AML-193 (cell line): ENCODE results near the gene NHEJ1.

Experiments
- DNase-seq, 2 experiments: peaks; one replicate each; lab custom pipeline; 2025; lab: John Stamatoyannopoulos, UW

Gene NHEJ1

DNA sequence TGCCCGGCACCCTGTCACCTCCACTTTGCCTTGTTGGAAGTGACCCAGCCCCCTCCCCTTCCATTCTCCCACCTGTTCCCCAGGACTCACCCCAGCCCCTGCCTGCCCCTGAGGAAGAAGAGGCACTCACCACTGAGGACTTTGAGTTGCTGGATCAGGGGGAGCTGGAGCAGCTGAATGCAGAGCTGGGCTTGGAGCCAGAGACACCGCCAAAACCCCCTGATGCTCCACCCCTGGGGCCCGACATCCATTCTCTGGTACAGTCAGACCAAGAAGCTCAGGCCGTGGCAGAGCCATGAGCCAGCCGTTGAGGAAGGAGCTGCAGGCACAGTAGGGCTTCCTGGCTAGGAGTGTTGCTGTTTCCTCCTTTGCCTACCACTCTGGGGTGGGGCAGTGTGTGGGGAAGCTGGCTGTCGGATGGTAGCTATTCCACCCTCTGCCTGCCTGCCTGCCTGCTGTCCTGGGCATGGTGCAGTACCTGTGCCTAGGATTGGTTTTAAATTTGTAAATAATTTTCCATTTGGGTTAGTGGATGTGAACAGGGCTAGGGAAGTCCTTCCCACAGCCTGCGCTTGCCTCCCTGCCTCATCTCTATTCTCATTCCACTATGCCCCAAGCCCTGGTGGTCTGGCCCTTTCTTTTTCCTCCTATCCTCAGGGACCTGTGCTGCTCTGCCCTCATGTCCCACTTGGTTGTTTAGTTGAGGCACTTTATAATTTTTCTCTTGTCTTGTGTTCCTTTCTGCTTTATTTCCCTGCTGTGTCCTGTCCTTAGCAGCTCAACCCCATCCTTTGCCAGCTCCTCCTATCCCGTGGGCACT lies 21.9 kb upstream of the NHEJ1 start:
- no peak for DNase-seq

- no peak for DNase-seq
Observed at GRCh38 chr2:219181531-219181930, 20.9 kb upstream of the NHEJ1 start.

- DNase-seq = no peak
Observed at GRCh38 chr2:219180961-219181360, 20.3 kb upstream of the NHEJ1 start.

DNA sequence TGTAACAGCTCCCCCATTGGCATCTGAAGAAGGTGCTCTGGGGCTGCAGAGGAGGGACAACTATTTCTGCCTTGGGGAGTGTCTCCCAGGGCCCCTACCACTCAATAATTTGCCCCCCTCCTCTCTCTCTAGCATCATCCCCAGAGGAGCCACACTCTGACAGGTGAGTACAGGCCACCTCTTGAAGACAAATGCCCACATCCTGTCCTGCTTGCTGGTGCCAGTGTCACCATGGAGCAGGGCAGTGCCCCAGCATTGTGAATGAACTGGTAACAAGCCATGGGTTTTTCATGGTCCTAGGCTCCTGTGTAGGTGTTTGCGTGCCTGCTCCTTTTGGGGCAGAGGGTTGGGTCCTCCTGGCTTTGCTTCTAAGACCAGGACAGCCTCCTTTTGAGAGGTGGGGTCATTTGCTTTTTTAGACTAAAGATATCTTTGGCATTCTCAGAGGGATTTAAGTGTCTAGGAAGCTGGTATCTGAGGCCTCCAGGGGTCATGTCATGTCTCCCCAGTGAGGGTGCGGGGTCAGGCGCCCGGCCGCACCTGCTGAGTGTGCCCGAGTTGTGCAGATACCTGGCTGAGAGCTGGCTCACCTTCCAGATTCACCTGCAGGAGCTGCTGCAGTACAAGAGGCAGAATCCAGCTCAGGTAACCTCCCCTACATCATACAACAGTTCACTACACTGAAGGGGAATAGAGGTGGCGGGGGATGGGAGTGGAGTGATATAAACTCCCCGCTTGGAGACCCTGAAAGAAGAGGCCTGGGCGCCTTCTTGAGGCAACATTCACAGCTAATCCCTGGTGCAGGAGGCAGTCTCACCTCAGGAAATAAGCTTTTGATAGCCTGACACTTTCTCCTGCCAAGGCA lies 19.2 kb upstream of the NHEJ1 start:
- no peak for DNase-seq

DNA sequence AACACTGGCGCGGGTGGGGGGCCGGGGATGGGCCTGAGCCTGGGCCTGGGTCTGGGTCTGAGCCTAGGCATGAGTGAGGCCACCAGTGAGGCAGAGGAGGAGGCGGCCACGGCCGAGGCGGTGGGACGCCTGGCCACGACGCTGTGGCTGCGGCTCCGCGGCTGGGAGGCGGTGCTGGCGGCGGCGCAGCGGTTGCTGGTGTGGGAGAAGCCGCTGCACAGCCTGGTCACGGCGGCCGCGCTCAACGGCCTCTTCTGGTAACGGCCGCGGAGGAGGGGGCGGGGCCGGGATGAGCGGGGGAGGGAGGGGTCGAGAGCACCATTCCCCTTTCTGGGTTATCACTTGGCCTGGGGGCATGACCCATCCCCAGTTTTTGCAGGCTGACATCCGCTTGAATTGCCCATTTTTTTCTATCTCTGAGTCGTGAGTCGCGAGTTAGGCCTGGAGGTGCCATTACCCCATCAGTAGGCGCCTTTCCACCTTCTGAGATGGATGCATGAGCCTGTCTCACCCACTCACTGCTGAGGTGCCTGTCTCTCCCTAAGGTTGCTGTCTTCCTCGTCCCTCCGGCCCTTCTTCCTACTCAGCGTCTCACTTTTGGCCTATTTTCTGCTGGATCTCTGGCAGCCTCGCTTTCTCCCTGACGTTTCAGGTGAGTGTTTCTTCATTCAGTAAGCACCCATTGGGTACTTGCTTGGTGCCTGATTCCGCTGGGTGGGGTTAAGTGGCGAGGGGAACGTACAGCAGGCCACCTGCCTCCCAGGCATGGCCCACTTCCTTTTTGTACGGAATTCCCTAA lies 18.0 kb upstream of the NHEJ1 start:
- peak in 1 of 2 experiments; percentile 39 for DNase-seq

- DNase-seq = peak; percentile 81
Observed at GRCh38 chr2:219177552-219178376, 17.1 kb upstream of the NHEJ1 start, which contains the start of gene RETREG2. TSS of gene RETREG2 (plus strand) at chr2:219178275. CDS start at chr2:219178353, 78 bp downstream.

- DNase-seq = peak; percentile 67 to 82
Observed at GRCh38 chr2:219176818-219177551, 16.4 kb upstream of the NHEJ1 start, which contains the start of gene CNPPD1. TSS of gene CNPPD1 (minus strand) at chr2:219176925. CDS start at chr2:219176828, 97 bp downstream.

DNA sequence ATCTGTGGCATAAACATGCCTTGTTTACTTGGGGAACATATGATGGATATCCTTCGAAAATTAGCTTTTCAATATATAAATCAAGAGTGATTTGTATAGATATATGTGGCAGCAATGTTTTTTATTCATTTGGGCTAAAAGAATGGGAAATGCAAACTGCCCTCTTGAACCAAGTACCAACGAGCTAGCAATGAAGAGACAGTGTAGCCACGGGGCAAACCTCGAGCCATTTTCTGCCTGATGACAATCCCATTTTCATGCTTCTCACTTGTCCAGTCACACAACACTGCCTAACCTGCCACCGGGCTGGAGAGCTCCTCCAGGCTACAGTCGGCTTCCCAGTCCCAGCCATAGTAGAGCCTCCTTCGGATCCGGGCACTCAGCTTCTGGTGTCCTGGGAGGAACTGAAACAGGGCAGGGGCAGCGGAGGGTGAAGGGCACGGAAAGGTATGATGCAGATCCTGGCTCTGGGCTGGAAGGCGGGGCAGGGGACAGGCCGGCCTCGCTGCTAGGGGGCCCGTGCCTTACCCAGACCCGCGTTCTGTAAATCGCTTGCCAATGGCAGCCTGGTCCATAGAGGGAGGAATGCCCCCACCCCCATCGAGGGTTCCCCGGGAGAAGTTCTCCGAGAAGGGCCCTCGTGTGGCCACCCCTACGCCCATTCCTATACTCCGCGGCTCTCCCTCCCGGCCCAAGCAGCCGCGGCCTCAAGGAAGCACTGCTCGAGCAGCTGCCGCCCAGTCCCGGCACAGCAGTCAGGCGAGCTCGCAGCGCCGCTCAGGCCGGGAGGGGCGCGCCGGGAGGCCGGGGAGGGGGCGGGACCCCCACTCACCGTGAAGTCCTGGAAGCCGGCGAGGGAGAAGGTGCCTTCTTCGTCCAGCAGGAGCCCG lies 15.6 kb upstream of the NHEJ1 start:
- DNase-seq = no peak

- DNase-seq = no peak
Observed at GRCh38 chr2:219175486-219175885, 14.9 kb upstream of the NHEJ1 start.

GRCh38 chr2:219174801-219175200 lies 14.2 kb upstream of the NHEJ1 start:
- no peak for DNase-seq

DNA sequence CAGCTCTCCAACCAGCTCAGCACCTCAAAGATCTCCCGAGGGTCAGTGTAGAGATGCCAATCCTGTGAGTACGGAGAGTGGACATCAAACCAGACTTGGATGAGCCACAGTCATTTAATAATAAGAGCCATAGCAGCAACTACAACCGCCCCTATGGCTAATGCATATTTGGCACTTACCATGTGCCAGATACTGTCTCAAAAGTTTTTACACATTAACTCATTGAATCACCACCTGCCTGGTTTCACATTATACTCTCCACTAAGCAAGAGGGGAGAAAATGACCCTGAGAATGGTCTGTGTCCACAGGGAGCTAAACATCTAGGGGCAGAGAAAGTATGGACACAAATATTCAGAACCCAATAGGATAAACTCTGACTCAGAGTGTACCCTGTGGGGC lies 13.5 kb upstream of the NHEJ1 start:
- no peak for DNase-seq

DNA sequence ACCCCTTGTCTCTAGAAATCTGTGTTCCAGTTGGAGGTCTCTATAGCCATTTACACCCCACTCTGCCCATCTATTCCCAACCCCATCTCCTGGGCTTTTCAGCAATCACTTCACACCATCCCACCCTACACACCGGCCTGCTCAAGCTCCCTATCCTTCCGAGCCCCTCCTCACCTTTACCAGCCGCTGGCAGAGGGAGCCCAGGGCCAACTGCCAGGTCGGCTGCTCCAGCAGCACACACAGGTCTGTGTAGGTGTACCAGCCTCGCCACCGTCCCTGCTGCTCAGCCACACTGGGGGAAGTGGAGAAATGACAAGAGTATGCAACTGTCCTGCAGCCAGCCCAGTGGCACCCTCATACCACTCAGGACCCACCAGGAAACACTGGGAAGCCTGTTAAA lies 12.6 kb upstream of the NHEJ1 start:
- no peak for DNase-seq

GRCh38 chr2:219172231-219173154 lies 11.9 kb upstream of the NHEJ1 start:
- DNase-seq = no peak

DNA sequence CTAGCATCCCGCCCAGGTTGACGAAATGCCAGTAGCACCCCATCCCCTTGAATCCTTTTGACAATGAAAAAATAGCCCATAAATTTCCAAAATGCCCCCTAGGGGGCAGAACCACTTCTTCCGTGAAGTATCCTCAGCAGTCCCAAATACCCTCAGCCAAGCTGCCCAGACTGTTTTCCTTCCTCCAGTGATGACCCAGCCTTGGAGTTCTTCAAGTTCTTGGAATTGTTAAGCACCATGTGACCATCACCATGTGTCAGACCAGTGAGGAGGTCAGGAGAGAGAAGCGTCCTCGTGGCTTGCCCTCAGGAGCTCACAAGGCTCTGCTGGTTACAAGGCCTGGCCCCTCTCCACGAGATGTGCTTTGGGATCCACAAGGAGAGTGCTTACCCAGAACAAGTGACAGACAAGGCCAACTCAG lies 10.6 kb upstream of the NHEJ1 start:
- peak; percentile 25 to 27 for DNase-seq

DNA sequence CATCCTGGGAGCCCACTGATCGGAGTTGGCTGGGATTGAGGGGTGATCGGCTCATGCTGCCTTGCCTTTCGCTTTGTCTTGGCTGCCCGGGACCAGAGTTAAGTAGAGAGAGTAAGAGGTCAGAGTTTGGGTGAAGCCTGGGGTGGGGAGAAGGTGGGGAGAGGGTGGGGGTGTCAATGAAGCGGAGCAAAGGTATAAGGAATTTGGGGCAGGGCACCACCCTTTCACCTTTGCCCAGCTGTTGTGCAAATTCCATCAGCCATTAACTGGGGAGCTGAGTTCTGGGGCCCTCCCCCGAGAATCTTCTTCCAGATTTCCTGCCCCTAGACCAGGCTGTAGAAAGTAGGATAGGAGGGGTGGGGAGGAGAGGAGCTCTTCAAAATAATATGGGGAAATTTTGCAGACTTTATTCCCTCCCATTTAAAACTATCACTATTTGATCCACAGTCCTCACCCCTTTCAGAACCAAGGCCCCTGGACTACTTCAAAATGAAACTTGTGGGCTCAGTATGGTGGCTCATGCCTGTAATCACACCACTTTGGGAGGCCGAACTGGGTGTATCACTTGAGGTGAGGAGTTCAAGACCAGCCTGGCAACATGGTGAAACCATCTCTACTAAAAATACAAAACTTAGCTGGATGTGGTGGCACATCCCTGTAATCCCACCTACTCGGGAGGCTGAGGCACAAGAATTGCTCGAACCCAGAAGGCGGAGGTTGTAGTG lies 9.5 kb upstream of the NHEJ1 start, which contains the start of gene SLC23A3:
TSS of gene SLC23A3 (minus strand) at position 100 of the 725 bp plus-strand sequence. CDS start at position 55, 45 bp downstream.
- DNase-seq = no peak

DNA sequence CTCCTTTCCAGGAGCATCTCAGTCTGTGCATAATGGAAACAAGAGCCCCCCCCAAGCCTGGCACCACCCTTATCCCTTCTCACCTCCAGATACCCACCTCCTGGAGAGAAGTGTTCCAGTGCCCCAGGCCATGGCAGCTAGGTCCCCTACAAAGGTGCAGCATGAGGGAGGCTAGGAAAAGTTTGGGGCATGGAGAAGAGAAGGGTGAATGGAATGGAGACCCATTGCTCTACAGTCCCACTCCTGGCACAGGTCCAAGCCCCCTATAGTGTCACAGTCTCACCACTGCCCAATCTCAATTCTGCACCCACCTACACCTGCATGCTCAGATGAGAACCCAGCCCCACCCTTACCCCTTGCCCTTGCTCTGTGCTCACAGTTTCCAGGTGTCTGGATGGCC lies 8.3 kb upstream of the NHEJ1 start:
- DNase-seq = no peak

DNA sequence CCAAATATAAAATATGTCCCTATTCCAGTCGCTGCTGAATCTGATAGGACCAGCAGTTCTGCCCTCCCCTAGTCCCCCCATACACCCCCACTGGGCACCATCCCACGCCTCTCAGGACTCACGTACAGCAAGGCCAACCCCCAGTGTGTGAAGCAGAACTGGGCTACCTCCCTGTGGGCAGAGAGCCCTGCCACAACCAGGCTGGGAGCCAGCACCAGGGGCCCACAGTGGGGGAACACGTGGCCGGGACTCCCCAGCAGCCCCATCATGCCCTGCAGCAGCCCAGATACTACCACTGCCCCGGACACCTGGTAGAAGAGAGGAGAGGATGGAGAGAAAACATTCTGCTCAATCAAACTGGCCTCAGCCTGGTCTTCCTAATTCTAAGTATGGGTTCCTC lies 7.9 kb upstream of the NHEJ1 start:
- DNase-seq = no peak
